ENCODE data around the gene HOXD10. TPM values are rescaled to one million over a fixed set of nuclear protein-coding genes. Genes with fewer than 3 reads are reported as not detected.

HOXD10 gene
- total and polyA plus RNA-seq, 2 donors (not counting 1 experiment from before 2014, with no cell fraction given), result not detected

GRCh38 chr2:176167398-176167797, 50.8 kb downstream of the HOXD10 start:
- H3K9ac ChIP-seq (ENCODE audit: insufficient read depth, low read length), result no peak overlapping the region
- H3K27me3 ChIP-seq (ENCODE audit: control insufficient read depth, insufficient read depth, low read length), result peaks cover 52% of the 10 kb centered on the region
- H3K27ac ChIP-seq (ENCODE audit: insufficient read depth, low read length), result no peak overlapping the region
- no peak overlapping the region for H3K4me3 ChIP-seq (replicated peaks in 1 of 4; ENCODE audit: control extremely low read depth in 1 of 4, insufficient read depth in 1 of 4, low read depth in 3 of 4, low read length in 4 of 4)
- peak in 1 of 2 donors; percentile 60 for DNase-seq (ENCODE audit: low read depth in 2 of 2)
- TF ChIP-seq CTCF (conservative IDR thresholded peaks at IDR 0.05 in 1 of 2, IDR thresholded peaks at IDR 0.05 in 1 of 2; ENCODE audit: low read depth in 1 of 2, low read length in 2 of 2), result no peak
- TF ChIP-seq EZH2 (IDR thresholded peaks at IDR 0.05; ENCODE audit: low read length, missing control alignments), result no peak
- no peaks in the 10 kb centered on the region for H3K9me3 ChIP-seq (ENCODE audit: control insufficient read depth, insufficient read depth, low read depth, low read length)
- H3K4me2 ChIP-seq (ENCODE audit: extremely low read depth, insufficient read depth, low read length), result no peak overlapping the region
- no peaks in the 10 kb centered on the region for H3K79me2 ChIP-seq (ENCODE audit: control insufficient read depth, insufficient read depth, low read length)
- H4K20me1 ChIP-seq (ENCODE audit: control insufficient read depth, extremely low read depth, insufficient read depth, low read length), result no peaks in the 10 kb centered on the region
- no peaks in the 10 kb centered on the region for H3K4me1 ChIP-seq (ENCODE audit: control insufficient read depth, extremely low read depth, insufficient read depth, low read length)
- H3K36me3 ChIP-seq (ENCODE audit: control insufficient read depth, insufficient read depth, low read length), result no peaks in the 10 kb centered on the region
- H2AFZ ChIP-seq (ENCODE audit: low read length), result no peak overlapping the region

GRCh38 chr2:176169181-176169580, 52.6 kb downstream of the HOXD10 start:
- H3K27ac ChIP-seq (ENCODE audit: insufficient read depth, low read length), result no peak overlapping the region
- peaks cover 47% of the 10 kb centered on the region for H3K27me3 ChIP-seq (ENCODE audit: control insufficient read depth, insufficient read depth, low read length)
- no peak for DNase-seq (ENCODE audit: low read depth in 2 of 2)
- H3K9ac ChIP-seq (ENCODE audit: insufficient read depth, low read length), result no peak overlapping the region
- no peaks in the 10 kb centered on the region for H4K20me1 ChIP-seq (ENCODE audit: control insufficient read depth, extremely low read depth, insufficient read depth, low read length)
- H2AFZ ChIP-seq (ENCODE audit: low read length), result no peak overlapping the region
- TF ChIP-seq CTCF (conservative IDR thresholded peaks at IDR 0.05 in 1 of 2, IDR thresholded peaks at IDR 0.05 in 1 of 2; ENCODE audit: low read depth in 1 of 2, low read length in 2 of 2), result no peak
- TF ChIP-seq EZH2 (IDR thresholded peaks at IDR 0.05; ENCODE audit: low read length, missing control alignments), result no peak
- H3K4me1 ChIP-seq (ENCODE audit: control insufficient read depth, extremely low read depth, insufficient read depth, low read length), result no peaks in the 10 kb centered on the region
- H3K4me2 ChIP-seq (ENCODE audit: extremely low read depth, insufficient read depth, low read length), result no peak overlapping the region
- H3K79me2 ChIP-seq (ENCODE audit: control insufficient read depth, insufficient read depth, low read length), result no peaks in the 10 kb centered on the region
- H3K9me3 ChIP-seq (ENCODE audit: control insufficient read depth, insufficient read depth, low read depth, low read length), result no peaks in the 10 kb centered on the region
- H3K4me3 ChIP-seq (replicated peaks in 1 of 4; ENCODE audit: control extremely low read depth in 1 of 4, insufficient read depth in 1 of 4, low read depth in 3 of 4, low read length in 4 of 4), result no peak overlapping the region
- H3K36me3 ChIP-seq (ENCODE audit: control insufficient read depth, insufficient read depth, low read length), result no peaks in the 10 kb centered on the region

Other genes starting within 250 kb of the HOXD10 start
- 30.6 and 38.1 TPM in 2 replicates for gene LNPK, start 114.5 kb upstream of the HOXD10 start, total RNA-seq
- 31.8 and 38.4 TPM in 2 replicates for gene LNPK, start 114.5 kb upstream of the HOXD10 start, polyA plus RNA-seq
- not detected in 2 replicates for gene EVX2, start 32.8 kb upstream of the HOXD10 start, total RNA-seq
- not detected in 2 replicates for gene EVX2, start 32.8 kb upstream of the HOXD10 start, polyA plus RNA-seq
- not detected in 2 replicates for gene HOXD13, start 24.1 kb upstream of the HOXD10 start, total RNA-seq
- gene HOXD13, start 24.1 kb upstream of the HOXD10 start, polyA plus RNA-seq, result not detected in 2 replicates
- not detected in 2 replicates for gene HOXD12, start 17.0 kb upstream of the HOXD10 start, total RNA-seq
- gene HOXD12, start 17.0 kb upstream of the HOXD10 start, polyA plus RNA-seq, result not detected in 2 replicates
- gene HOXD11, start 9.5 kb upstream of the HOXD10 start, total RNA-seq, result not detected in 2 replicates
- gene HOXD11, start 9.5 kb upstream of the HOXD10 start, polyA plus RNA-seq, result not detected in 2 replicates
- gene HOXD9, start 5.9 kb downstream of the HOXD10 start, total RNA-seq, result not detected in 2 replicates
- gene HOXD9, start 5.9 kb downstream of the HOXD10 start, polyA plus RNA-seq, result not detected in 2 replicates
- not detected in 2 replicates for gene HOXD8, start 12.9 kb downstream of the HOXD10 start, total RNA-seq
- 0.05 TPM in 1 of 2 replicates, not detected in the other for gene HOXD8, start 12.9 kb downstream of the HOXD10 start, polyA plus RNA-seq
- gene HOXD4, start 34.8 kb downstream of the HOXD10 start, total RNA-seq, result not detected in 2 replicates
- not detected in 2 replicates for gene HOXD4, start 34.8 kb downstream of the HOXD10 start, polyA plus RNA-seq
- gene HOXD3, start 40.5 kb downstream of the HOXD10 start, total RNA-seq, result not detected in 2 replicates
- gene HOXD3, start 40.5 kb downstream of the HOXD10 start, polyA plus RNA-seq, result not detected in 2 replicates
- gene HOXD1, start 71.9 kb downstream of the HOXD10 start, total RNA-seq, result not detected in 2 replicates
- gene HOXD1, start 71.9 kb downstream of the HOXD10 start, polyA plus RNA-seq, result not detected in 2 replicates
- 20.8 and 29.6 TPM in 2 replicates for gene MTX2, start 152.7 kb downstream of the HOXD10 start, total RNA-seq
- gene MTX2, start 152.7 kb downstream of the HOXD10 start, polyA plus RNA-seq, result 44.7 and 46.9 TPM in 2 replicates

All from fibroblast of lung (primary cell).